GM19324 (cell line): ENCODE data around the gene ERVH48-1.
"Not testable (repeated sequence)": the region's sequence is repeated elsewhere in the genome, so short reads cannot be mapped to it uniquely, and the experiment has no call there.

Experiments used
- ATAC-seq: cut with Tn5 transposase; IDR thresholded peaks from one replicate; pipeline ENCODE4 v1.9.1; 2021; ENCODE audit warnings: mild to moderate bottlenecking, moderate library complexity; ENCODE audit not compliant: unreplicated experiment, low FRiP score

ERVH48-1 gene

DNA sequence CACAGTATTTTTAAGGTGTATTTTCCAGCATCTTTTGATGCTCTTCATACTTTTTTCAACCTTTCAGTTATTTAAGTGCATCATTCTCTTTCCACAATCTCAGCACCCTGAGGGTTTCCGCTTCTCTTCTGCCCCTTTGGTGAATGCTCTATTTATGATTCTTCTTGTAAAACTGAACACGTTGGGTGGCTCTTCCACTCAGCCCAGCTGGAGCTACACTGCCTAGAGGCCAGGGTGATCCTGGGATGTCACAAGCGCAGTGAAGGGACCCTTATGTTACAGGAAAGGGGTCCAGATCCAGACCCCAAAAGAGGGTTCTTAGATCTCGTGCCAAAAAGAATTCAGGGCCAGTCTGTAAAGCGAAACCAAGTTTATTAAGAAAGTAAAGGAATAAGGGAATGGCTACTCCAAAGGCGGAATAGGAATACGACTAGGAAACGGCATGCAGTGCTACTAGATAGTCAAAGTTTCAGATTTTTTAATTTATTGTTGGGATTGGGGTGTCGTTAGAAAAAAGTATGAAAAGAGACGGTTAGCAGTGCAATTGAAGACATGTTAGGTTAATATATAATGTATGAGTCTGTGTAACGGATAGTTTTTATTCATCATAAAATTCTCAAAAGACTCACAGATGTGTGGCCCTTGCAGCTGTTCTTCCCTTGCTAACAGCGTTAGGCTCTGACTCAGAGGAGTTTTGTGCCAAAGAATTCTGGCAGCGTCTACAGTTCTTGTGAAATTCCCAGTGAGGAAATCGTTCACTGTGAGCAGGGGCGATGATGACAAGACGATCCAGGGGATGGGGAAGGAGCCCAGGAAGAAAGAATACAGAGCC lies 14.4 kb upstream of the ERVH48-1 start:
- no peak for ATAC-seq

DNA sequence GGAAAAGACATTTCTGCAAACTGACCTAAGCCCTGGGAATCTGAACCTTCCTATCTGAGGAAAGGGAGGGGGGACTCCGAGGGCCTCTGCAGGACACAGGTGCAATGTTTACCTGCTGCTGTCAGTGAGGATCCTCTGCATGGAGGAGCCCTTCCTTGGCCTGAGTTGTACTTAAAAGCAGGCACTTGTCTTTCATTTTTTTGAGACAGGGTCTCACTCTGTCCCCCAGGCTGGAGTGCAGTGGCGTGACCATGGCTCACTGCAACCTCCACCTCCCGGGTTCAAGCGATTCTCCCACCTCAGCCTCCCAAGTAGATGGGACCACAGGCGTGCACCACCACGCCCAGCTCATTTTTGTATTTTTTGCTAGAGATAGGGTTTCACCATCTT lies 13.2 kb upstream of the ERVH48-1 start:
- ATAC-seq = not testable (repeated sequence)

- ATAC-seq = no peak
Measured at GRCh38 chr21:42937960-42938605, 12.7 kb upstream of the ERVH48-1 start.

DNA sequence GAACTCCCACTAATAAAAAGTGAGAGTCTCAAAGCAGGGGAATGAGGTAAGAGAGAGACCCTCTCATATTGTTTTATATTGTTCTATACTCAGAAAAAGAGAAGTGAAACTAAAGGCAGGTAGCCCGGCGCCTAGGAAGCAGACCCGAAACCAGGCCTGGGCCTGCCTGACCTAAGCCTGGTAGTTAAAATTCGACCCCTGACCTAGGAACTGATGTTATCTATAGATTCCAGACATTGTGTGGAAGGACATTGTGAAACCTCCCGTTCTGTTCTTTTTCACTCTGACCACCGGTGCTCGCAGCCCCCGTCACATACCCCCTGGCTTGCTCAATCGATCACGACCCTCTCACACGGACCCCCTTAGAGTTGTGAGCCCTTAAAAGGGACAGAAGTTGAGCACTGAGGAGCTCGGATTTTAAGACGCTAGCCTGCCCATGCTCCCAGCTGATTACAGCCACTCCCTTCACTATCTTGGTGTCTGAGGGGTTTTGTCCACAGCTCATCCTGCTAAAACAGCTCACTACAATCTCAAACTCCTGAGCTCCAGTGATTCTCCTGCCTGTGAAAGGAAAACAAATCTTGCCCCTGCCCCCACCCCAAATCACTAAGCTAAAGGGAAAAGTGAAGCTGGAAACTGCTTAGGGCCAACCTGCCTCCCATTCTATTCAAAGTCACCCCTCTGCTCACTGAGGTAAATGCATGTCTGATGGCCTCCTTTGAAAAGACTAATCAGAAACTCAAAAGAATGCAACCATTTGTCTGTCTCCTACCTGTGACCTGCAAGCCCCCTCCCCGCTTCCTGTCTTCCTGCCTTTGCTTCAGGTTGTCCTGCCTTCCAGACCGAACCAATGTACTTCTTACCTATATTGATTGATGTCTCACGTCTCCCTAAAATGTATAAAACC lies 11.9 kb upstream of the ERVH48-1 start:
- not testable (repeated sequence) for ATAC-seq

- not testable (repeated sequence) for ATAC-seq
Measured at GRCh38 chr21:42936360-42936759, 10.9 kb upstream of the ERVH48-1 start.

GRCh38 chr21:42933973-42934372 lies 8.5 kb upstream of the ERVH48-1 start:
- not testable (repeated sequence) for ATAC-seq

DNA sequence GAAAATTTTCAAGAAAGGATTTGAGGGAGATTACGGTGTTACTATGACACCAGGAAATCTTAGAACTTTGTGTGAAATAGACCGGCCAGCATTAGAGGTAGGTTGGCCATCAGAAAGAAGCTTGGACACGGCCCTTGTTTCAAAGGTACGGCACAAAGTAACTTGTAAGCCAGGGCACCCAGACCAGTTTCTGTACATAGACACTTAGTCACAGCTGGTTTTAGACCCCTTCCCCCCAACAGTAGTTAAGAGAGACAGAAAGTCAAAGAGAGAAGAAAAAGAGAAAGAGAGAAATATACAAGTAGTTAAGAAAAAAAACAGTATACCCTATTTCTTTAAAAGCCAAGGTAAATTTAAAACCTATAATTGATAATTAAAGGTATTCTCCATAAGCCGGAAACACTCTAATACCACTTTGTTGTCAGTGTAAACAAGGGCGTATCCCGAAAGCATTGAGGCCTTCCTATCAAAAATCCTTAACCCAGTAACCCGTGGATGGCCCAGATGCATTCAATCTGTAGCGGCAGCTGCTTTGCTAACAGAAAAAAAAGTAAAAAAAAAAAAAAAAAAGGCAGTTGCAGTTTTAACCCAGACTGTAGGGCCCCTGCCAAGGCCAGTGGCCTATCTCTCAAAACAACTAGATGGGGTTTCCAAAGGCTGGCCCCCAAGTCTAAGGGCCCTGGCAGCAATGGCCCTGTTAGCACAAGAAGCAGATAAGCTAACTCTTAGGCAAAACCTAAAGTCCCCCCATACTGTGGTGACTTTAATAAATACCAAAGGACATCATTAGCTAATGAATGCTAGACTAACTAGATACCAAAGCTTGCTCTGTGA lies 7.9 kb upstream of the ERVH48-1 start:
- not testable (repeated sequence) for ATAC-seq

- ATAC-seq = not testable (repeated sequence)
Measured at GRCh38 chr21:42932378-42933136, 7.1 kb upstream of the ERVH48-1 start.

DNA sequence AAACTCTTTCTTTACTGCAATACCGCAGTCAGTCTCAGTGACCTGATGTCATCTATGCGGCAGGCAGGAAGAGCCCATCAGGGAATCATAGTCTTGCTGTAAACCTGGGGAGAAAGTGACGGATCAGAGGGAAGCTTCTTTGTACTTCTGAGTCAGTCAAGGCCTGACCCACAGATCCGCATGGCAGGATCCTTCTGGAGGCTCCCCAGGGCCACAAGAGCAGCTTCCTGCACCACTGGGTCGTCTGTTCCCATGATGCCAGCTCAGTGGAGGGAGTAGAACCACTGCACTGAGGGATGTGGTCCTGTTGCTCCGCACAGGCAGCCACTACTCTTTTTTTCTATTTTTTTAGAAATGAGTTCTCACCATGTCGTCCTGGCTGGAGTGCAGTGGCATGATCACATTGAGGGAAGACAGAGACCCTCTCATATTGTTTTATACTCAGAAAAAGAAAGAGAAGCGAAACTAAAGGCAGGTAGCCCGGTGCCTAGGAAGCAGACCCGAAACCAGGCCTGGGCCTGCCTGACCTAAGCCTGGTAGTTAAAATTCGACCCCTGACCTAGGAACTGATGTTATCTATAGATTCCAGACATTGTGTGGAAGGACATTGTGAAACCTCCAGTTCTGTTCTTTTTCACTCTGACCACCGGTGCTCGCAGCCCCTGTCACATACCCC lies 6.3 kb upstream of the ERVH48-1 start:
- ATAC-seq = no peak

GRCh38 chr21:42929969-42930368 lies 4.5 kb upstream of the ERVH48-1 start:
- no peak for ATAC-seq

- not testable (repeated sequence) for ATAC-seq
Measured at GRCh38 chr21:42927474-42928200, 2.2 kb upstream of the ERVH48-1 start.

- ATAC-seq = no peak
Measured at GRCh38 chr21:42924433-42924751, 1.0 kb downstream of the ERVH48-1 start.

- ATAC-seq = no peak
Measured at GRCh38 chr21:42923553-42924432, 1.6 kb downstream of the ERVH48-1 start.

DNA sequence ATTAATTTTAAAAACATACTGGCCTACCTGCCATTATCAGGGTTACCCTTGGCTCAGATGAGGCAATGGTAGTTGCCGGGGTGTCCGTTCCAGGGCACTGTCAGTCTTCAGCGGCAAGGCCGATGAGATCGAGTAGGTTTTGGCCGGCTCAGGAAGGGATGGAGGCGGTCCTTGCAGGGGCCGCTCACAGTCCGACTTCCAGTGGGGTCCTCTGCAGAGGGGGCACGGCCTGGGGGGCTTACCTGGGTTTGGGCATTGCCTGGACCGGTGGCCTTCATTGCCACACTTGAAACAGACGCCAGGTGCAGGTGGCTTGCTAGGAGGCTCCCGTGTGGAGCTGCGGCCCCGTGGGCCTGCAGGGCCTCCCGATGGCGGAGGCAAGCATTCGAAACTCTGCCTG lies 2.5 kb downstream of the ERVH48-1 start:
- no peak for ATAC-seq

DNA sequence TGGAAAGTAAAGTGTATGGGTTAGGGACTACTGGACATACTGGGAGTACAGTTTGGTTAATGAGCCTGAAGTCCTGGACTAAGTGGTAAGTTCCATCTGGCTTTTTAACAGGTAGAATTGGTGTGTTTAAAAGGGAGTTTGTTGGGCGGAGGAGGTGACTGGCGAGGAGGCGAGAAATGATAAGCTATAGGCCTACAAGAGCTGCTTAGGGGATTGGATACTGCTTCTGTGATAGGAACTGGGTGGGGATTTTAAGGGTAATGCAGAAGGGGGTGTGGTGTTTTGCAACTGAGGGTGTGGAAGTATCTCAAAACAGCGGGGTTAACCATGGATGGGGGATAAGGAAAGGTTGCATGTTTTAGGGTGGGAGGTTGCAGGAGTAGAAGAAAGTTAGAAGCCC lies 3.5 kb downstream of the ERVH48-1 start:
- ATAC-seq = no peak

DNA sequence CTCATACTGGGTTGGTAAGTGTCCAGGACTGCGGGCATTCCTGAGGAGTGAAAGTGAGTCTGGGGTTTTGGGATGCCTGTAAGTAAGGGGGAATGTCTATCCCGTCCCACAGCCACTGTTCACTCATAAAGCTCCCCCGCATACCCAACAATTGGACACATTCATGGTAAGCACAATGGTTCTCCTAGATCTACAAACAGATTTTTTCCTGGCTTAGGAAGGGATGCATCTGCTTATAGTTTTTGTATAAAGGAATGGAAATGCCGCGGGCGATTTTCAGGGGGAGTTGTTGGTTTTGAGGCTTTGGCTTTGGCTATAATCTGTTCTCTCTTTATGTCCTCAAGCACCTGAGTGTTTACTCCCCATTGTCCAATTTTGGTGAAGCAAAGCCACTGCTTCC lies 7.1 kb downstream of the ERVH48-1 start:
- ATAC-seq = no peak

GRCh38 chr21:42913476-42913875 lies 12.0 kb downstream of the ERVH48-1 start:
- no peak for ATAC-seq
